Measurements from ENCODE around the gene GALNT2.

GALNT2 gene

GRCh38 chr1:230091473-230092231 lies 24.6 kb downstream of the GALNT2 start:
- DNase-seq: no peak
- H4K8ac ChIP-seq (ENCODE audit: low read depth, low read length): no peak overlapping the region
- peak overlapping the region; percentile 15 for H3K4me3 ChIP-seq (ENCODE audit: low read depth, low read length)
- H3K36me3 ChIP-seq (ENCODE audit: control insufficient read depth in 1 of 2, insufficient read depth in 2 of 2, low read length in 2 of 2): peaks cover 0 to 4% of the 10 kb centered on the region in 2 experiments
- no peak overlapping the region for H4K91ac ChIP-seq (ENCODE audit: low read depth, low read length)
- no peaks in the 10 kb centered on the region for H3K9me3 ChIP-seq (ENCODE audit: insufficient read depth, low read depth, low read length)
- H4K12ac ChIP-seq (ENCODE audit: low read depth, low read length): no peak overlapping the region
- H2AFZ ChIP-seq (ENCODE audit: insufficient read depth, low read length, poor library complexity): no peak overlapping the region
- H2AK5ac ChIP-seq (ENCODE audit: low read length): no peak overlapping the region
- H3K4ac ChIP-seq (ENCODE audit: low read depth, low read length): peak overlapping the region; percentile 19
- H3K9ac ChIP-seq (ENCODE audit: low read length): no peak overlapping the region
- H2BK120ac ChIP-seq (ENCODE audit: insufficient read depth, low read length, poor library complexity): peak overlapping the region; percentile 0
- H2BK5ac ChIP-seq (ENCODE audit: low read depth, low read length, poor library complexity): no peak overlapping the region
- H3K18ac ChIP-seq (ENCODE audit: low read length): peak overlapping the region; percentile 17
- H3K4me2 ChIP-seq (ENCODE audit: low read length): no peak overlapping the region
- H2BK12ac ChIP-seq (ENCODE audit: low read length): no peak overlapping the region
- no peak overlapping the region for H3K23ac ChIP-seq (ENCODE audit: low read length)
- H3K4me1 ChIP-seq (ENCODE audit: control insufficient read depth in 1 of 2, insufficient read depth in 2 of 2, low read length in 2 of 2): peaks cover 15 to 26% of the 10 kb centered on the region in 2 experiments
- H3K27me3 ChIP-seq (ENCODE audit: insufficient read depth, low read length): no peaks in the 10 kb centered on the region
- H3K27ac ChIP-seq (ENCODE audit: low read depth, low read length): no peak overlapping the region
- H3K79me2 ChIP-seq (ENCODE audit: control insufficient read depth, insufficient read depth, low read length, poor library complexity): peaks cover 6% of the 10 kb centered on the region
- peaks cover 4% of the 10 kb centered on the region for H3K79me1 ChIP-seq (ENCODE audit: low read length)
- H3K14ac ChIP-seq (ENCODE audit: low read length): peak overlapping the region; percentile 8
- no CpG with 5 or more reads among the region's 12 CpGs for WGBS (ENCODE audit: extremely low coverage, insufficient coverage, insufficient read length)

GRCh38 chr1:230094746-230095145 lies 27.7 kb downstream of the GALNT2 start:
- no peak overlapping the region for H2BK5ac ChIP-seq (ENCODE audit: low read depth, low read length, poor library complexity)

GRCh38 chr1:230095938-230096337 lies 28.9 kb downstream of the GALNT2 start:
- H4K8ac ChIP-seq (ENCODE audit: low read depth, low read length): no peak overlapping the region
- H4K91ac ChIP-seq (ENCODE audit: low read depth, low read length): peak overlapping the region; percentile 58
- H3K14ac ChIP-seq (ENCODE audit: low read length): no peak overlapping the region
- H3K79me2 ChIP-seq (ENCODE audit: control insufficient read depth, insufficient read depth, low read length, poor library complexity): peaks cover 4% of the 10 kb centered on the region
- H3K4me3 ChIP-seq (ENCODE audit: low read depth, low read length): no peak overlapping the region
- WGBS (ENCODE audit: extremely low coverage, insufficient coverage, insufficient read length): no CpG with 5 or more reads among the region's 5 CpGs
- no peak overlapping the region for H3K9ac ChIP-seq (ENCODE audit: low read length)
- no peak overlapping the region for H3K4ac ChIP-seq (ENCODE audit: low read depth, low read length)
- H3K9me3 ChIP-seq (ENCODE audit: insufficient read depth, low read depth, low read length): no peaks in the 10 kb centered on the region
- H3K4me2 ChIP-seq (ENCODE audit: low read length): no peak overlapping the region
- H2BK120ac ChIP-seq (ENCODE audit: insufficient read depth, low read length, poor library complexity): no peak overlapping the region
- no peaks in the 10 kb centered on the region for H3K27me3 ChIP-seq (ENCODE audit: insufficient read depth, low read length)
- no peak overlapping the region for H3K23ac ChIP-seq (ENCODE audit: low read length)
- H2BK5ac ChIP-seq (ENCODE audit: low read depth, low read length, poor library complexity): no peak overlapping the region
- H3K27ac ChIP-seq (ENCODE audit: low read depth, low read length): peak overlapping the region; percentile 22
- H3K18ac ChIP-seq (ENCODE audit: low read length): no peak overlapping the region
- H2BK12ac ChIP-seq (ENCODE audit: low read length): no peak overlapping the region
- H3K36me3 ChIP-seq (ENCODE audit: control insufficient read depth in 1 of 2, insufficient read depth in 2 of 2, low read length in 2 of 2): peaks cover 0 to 4% of the 10 kb centered on the region in 2 experiments
- DNase-seq: peak; percentile 74 to 81
- peaks cover 3% of the 10 kb centered on the region for H3K79me1 ChIP-seq (ENCODE audit: low read length)
- H2AK5ac ChIP-seq (ENCODE audit: low read length): no peak overlapping the region
- no peak overlapping the region for H2AFZ ChIP-seq (ENCODE audit: insufficient read depth, low read length, poor library complexity)
- H4K12ac ChIP-seq (ENCODE audit: low read depth, low read length): no peak overlapping the region
- peaks cover 7 to 11% of the 10 kb centered on the region in 2 experiments for H3K4me1 ChIP-seq (ENCODE audit: control insufficient read depth in 1 of 2, insufficient read depth in 2 of 2, low read length in 2 of 2)

More at GRCh38 chr1:230094746-230095145, 27.7 kb downstream of the GALNT2 start:
- Histone ChIP-seq H3K4me1 (ENCODE audit: control insufficient read depth in 1 of 2, insufficient read depth in 2 of 2, low read length in 2 of 2) (peaks cover 11 to 16% of the 10 kb centered on the region in 2 experiments), H3K4ac (ENCODE audit: low read depth, low read length) (peak overlapping the region; percentile 6), H2AK5ac (ENCODE audit: low read length) (no peak overlapping the region), H3K4me2 (ENCODE audit: low read length) (no peak overlapping the region), H4K8ac (ENCODE audit: low read depth, low read length) (no peak overlapping the region), H3K14ac (ENCODE audit: low read length) (no peak overlapping the region), H3K23ac (ENCODE audit: low read length) (no peak overlapping the region), H3K79me1 (ENCODE audit: low read length) (peaks cover 3% of the 10 kb centered on the region), H3K9ac (ENCODE audit: low read length) (no peak overlapping the region), H3K27me3 (ENCODE audit: insufficient read depth, low read length) (no peaks in the 10 kb centered on the region), H3K4me3 (ENCODE audit: low read depth, low read length) (no peak overlapping the region), H3K36me3 (ENCODE audit: control insufficient read depth in 1 of 2, insufficient read depth in 2 of 2, low read length in 2 of 2) (peaks cover 0 to 4% of the 10 kb centered on the region in 2 experiments), H2BK12ac (ENCODE audit: low read length) (no peak overlapping the region), H3K9me3 (ENCODE audit: insufficient read depth, low read depth, low read length) (no peaks in the 10 kb centered on the region), H3K18ac (ENCODE audit: low read length) (peak overlapping the region; percentile 46), H2AFZ (ENCODE audit: insufficient read depth, low read length, poor library complexity) (no peak overlapping the region), H3K27ac (ENCODE audit: low read depth, low read length) (no peak overlapping the region), H2BK120ac (ENCODE audit: insufficient read depth, low read length, poor library complexity) (no peak overlapping the region), H4K12ac (ENCODE audit: low read depth, low read length) (no peak overlapping the region), H3K79me2 (ENCODE audit: control insufficient read depth, insufficient read depth, low read length, poor library complexity) (peaks cover 4% of the 10 kb centered on the region), H4K91ac (ENCODE audit: low read depth, low read length) (no peak overlapping the region)
- no peak for DNase-seq
- no CpG with 5 or more reads among the region's 14 CpGs for WGBS (ENCODE audit: extremely low coverage, insufficient coverage, insufficient read length)

DNA sequence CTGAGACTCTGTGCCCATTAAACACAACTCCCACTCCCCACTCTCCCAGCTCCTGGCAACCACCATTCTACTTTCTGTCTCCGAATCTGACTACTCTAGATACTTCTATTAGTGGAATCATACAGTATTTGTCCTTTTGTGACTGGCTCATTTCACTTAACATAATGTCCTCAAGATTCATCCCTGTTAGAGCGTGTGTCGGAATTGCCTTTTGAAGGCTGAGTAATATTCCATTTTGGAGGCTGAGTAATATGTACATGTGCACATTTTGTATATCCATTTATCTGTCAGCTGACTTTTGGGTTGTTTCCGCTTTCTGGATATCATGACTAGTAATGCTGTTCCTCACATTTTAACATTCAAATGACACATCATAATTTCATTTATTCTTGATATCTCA lies 30.3 kb downstream of the GALNT2 start:
- Histone ChIP-seq H3K9ac (ENCODE audit: low read length) (no peak overlapping the region), H2BK120ac (ENCODE audit: insufficient read depth, low read length, poor library complexity) (no peak overlapping the region), H3K4me2 (ENCODE audit: low read length) (no peak overlapping the region), H3K4ac (ENCODE audit: low read depth, low read length) (no peak overlapping the region), H3K27ac (ENCODE audit: low read depth, low read length) (no peak overlapping the region), H4K91ac (ENCODE audit: low read depth, low read length) (no peak overlapping the region), H3K4me1 (ENCODE audit: control insufficient read depth in 1 of 2, insufficient read depth in 2 of 2, low read length in 2 of 2) (peaks cover 3 to 7% of the 10 kb centered on the region in 2 experiments), H2AK5ac (ENCODE audit: low read length) (no peak overlapping the region), H3K27me3 (ENCODE audit: insufficient read depth, low read length) (no peaks in the 10 kb centered on the region), H3K9me3 (ENCODE audit: insufficient read depth, low read depth, low read length) (no peaks in the 10 kb centered on the region), H3K14ac (ENCODE audit: low read length) (no peak overlapping the region), H3K4me3 (ENCODE audit: low read depth, low read length) (no peak overlapping the region), H2AFZ (ENCODE audit: insufficient read depth, low read length, poor library complexity) (no peak overlapping the region), H3K18ac (ENCODE audit: low read length) (no peak overlapping the region), H2BK5ac (ENCODE audit: low read depth, low read length, poor library complexity) (no peak overlapping the region), H3K79me1 (ENCODE audit: low read length) (peaks cover 3% of the 10 kb centered on the region), H3K36me3 (ENCODE audit: control insufficient read depth in 1 of 2, insufficient read depth in 2 of 2, low read length in 2 of 2) (peaks cover 0 to 4% of the 10 kb centered on the region in 2 experiments), H4K12ac (ENCODE audit: low read depth, low read length) (no peak overlapping the region), H4K8ac (ENCODE audit: low read depth, low read length) (no peak overlapping the region), H3K23ac (ENCODE audit: low read length) (no peak overlapping the region), H2BK12ac (ENCODE audit: low read length) (no peak overlapping the region), H3K79me2 (ENCODE audit: control insufficient read depth, insufficient read depth, low read length, poor library complexity) (peaks cover 4% of the 10 kb centered on the region)
- no peak for DNase-seq
- WGBS (ENCODE audit: extremely low coverage, insufficient coverage, insufficient read length): no CpG with 5 or more reads among the region's 4 CpGs

Data from trophoblast cell (in vitro differentiated cells and primary cell).